HEK293T (cell line): ENCODE results near the gene VWA3B.
"Not testable (repeated sequence)": the region's sequence is repeated elsewhere in the genome, so short reads cannot be mapped to it uniquely, and the experiment has no call there.

Experiments used
- ARNT ChIP-seq: fragments of 450-650 bp; IDR thresholded peaks from 2 replicates; pipeline ENCODE4 v1.6.1; 2017; ENCODE audit warnings: mild to moderate bottlenecking
- BHLHE40 ChIP-seq: fragments of 450-650 bp; IDR thresholded peaks from 2 replicates; pipeline ENCODE4 v1.6.1; 2016; ENCODE audit warnings: mild to moderate bottlenecking, moderate library complexity, borderline replicate concordance
- CTBP1 ChIP-seq: fragments of 450-650 bp; IDR thresholded peaks from 2 replicates; pipeline ENCODE4 v1.6.1; 2016; ENCODE audit warnings: borderline replicate concordance
- ELF4 ChIP-seq: fragments of 450-650 bp; IDR thresholded peaks from 2 replicates; pipeline ENCODE4 v1.6.1; 2017; ENCODE audit warnings: antibody characterized with exemption
- FOXA1 ChIP-seq: fragments of 450-650 bp; IDR thresholded peaks from 2 replicates; pipeline ENCODE4 v1.6.1; 2016; ENCODE audit warnings: mild to moderate bottlenecking
- FOXK2 ChIP-seq: fragments of 450-650 bp; IDR thresholded peaks from 2 replicates; pipeline ENCODE4 v1.6.1; 2016; ENCODE audit warnings: mild to moderate bottlenecking
- FOXM1 ChIP-seq: fragments of 450-650 bp; IDR thresholded peaks from 2 replicates; pipeline ENCODE4 v1.6.1; 2017; ENCODE audit warnings: mild to moderate bottlenecking, borderline replicate concordance
- LEF1 ChIP-seq: fragments of 450-650 bp; IDR thresholded peaks from 2 replicates; pipeline ENCODE4 v1.6.1; 2017; ENCODE audit warnings: mild to moderate bottlenecking, borderline replicate concordance
- NFRKB ChIP-seq: fragments of 450-650 bp; IDR thresholded peaks from 2 replicates; pipeline ENCODE4 v1.6.1; 2016; ENCODE audit warnings: mild to moderate bottlenecking, moderate library complexity
- SP1 ChIP-seq: fragments of 450-650 bp; IDR thresholded peaks from 2 replicates; pipeline ENCODE4 v1.6.1; 2017
- TARDBP ChIP-seq: fragments of 450-650 bp; IDR thresholded peaks from 2 replicates; pipeline ENCODE4 v1.6.1; 2016
- TF ChIP-seq, protein P1 (sequence below): fragments of 450-650 bp; IDR thresholded peaks from 2 replicates; pipeline ENCODE4 v1.6.1; 2016

DNA sequence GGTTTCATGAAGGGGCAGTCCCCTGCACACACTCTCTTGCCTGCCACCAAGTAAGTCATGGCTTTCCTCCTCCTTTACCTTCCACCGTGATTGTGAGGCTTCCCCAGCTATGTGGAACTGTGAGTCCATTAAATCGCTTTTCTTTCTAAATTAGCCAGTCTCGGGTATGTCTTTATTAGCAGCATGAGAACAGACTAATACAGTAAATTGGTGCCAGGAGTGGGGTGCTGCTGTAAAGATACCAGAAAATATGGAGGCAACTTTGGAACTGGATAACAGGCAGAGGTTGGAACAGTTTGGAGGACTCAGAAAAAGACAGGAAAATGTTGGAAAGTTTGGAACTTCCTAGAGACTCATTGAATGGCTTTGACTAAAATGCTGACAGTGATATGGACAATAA is 233.2 kb downstream of the VWA3B start:
- TF ChIP-seq BHLHE40, FOXM1, FOXK2, SP1, NFRKB, TARDBP, CTBP1, FOXA1, LEF1, ELF4, ARNT: not testable (repeated sequence)
- TF ChIP-seq, protein P1, sequence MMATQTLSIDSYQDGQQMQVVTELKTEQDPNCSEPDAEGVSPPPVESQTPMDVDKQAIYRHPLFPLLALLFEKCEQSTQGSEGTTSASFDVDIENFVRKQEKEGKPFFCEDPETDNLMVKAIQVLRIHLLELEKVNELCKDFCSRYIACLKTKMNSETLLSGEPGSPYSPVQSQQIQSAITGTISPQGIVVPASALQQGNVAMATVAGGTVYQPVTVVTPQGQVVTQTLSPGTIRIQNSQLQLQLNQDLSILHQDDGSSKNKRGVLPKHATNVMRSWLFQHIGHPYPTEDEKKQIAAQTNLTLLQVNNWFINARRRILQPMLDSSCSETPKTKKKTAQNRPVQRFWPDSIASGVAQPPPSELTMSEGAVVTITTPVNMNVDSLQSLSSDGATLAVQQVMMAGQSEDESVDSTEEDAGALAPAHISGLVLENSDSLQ = not testable (repeated sequence)
